ENCODE results near the gene TPCN2. TPM values are rescaled to one million over a fixed set of nuclear protein-coding genes. Genes with fewer than 3 reads are reported as not detected.

The TPCN2 gene
- total RNA-seq, 4 donors from 2014 or later = 16.8 to 33.8 (median 28.3) TPM

- Histone ChIP-seq H3K27me3 (no peaks in the 10 kb centered on the region), H3K9me3 (peaks cover 0 to 5% (median 0%) of the 10 kb centered on the region in 3 donors), H3K36me3 (peaks cover 0 to 6% of the 10 kb centered on the region in 2 donors), H3K4me1 (peaks cover 4 to 35% (median 17%) of the 10 kb centered on the region in 3 donors), H3K4me3 (no peak overlapping the region), H3K27ac (no peak overlapping the region)
- ATAC-seq = no peak
- WGBS, 2 donors (ENCODE audit: low coverage in 1 of 2) = 94% methylated on average over 6 of the region's 21 CpGs; no CpG with 5 or more reads in 1 of the 2 donors
- TF ChIP-seq EP300 (IDR thresholded peaks at IDR 0.05) = no peak
- TF ChIP-seq, protein P1, sequence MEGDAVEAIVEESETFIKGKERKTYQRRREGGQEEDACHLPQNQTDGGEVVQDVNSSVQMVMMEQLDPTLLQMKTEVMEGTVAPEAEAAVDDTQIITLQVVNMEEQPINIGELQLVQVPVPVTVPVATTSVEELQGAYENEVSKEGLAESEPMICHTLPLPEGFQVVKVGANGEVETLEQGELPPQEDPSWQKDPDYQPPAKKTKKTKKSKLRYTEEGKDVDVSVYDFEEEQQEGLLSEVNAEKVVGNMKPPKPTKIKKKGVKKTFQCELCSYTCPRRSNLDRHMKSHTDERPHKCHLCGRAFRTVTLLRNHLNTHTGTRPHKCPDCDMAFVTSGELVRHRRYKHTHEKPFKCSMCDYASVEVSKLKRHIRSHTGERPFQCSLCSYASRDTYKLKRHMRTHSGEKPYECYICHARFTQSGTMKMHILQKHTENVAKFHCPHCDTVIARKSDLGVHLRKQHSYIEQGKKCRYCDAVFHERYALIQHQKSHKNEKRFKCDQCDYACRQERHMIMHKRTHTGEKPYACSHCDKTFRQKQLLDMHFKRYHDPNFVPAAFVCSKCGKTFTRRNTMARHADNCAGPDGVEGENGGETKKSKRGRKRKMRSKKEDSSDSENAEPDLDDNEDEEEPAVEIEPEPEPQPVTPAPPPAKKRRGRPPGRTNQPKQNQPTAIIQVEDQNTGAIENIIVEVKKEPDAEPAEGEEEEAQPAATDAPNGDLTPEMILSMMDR (IDR thresholded peaks at IDR 0.05) = no peak
- TF ChIP-seq POLR2A (IDR thresholded peaks at IDR 0.05) = no peak
- TF ChIP-seq POLR2AphosphoS5 (IDR thresholded peaks at IDR 0.05) = no peak
These were observed 71.6 kb downstream of the TPCN2 start for GRCh38 chr11:69120096-69120875.

- Histone ChIP-seq H3K4me3 (no peak overlapping the region), H3K27ac (peak overlapping the region in 2 of 4 donors; percentile 76 to 80), H3K9me3 (peaks cover 0 to 5% (median 0%) of the 10 kb centered on the region in 3 donors), H3K27me3 (no peaks in the 10 kb centered on the region), H3K4me1 (peaks cover 4 to 27% (median 17%) of the 10 kb centered on the region in 3 donors), H3K36me3 (peaks cover 0 to 6% of the 10 kb centered on the region in 2 donors)
- no peak for TF ChIP-seq POLR2A (IDR thresholded peaks at IDR 0.05)
- no peak for TF ChIP-seq EP300 (IDR thresholded peaks at IDR 0.05)
- TF ChIP-seq, protein P1 (IDR thresholded peaks at IDR 0.05) = no peak
- TF ChIP-seq POLR2AphosphoS5 (IDR thresholded peaks at IDR 0.05) = no peak
- ATAC-seq = no peak
- 77% methylated on average over 2 of the region's 9 CpGs; no CpG with 5 or more reads in 1 of the 2 donors for WGBS, 2 donors (ENCODE audit: low coverage in 1 of 2)
These were observed 72.3 kb downstream of the TPCN2 start for GRCh38 chr11:69121021-69121420.

DNA sequence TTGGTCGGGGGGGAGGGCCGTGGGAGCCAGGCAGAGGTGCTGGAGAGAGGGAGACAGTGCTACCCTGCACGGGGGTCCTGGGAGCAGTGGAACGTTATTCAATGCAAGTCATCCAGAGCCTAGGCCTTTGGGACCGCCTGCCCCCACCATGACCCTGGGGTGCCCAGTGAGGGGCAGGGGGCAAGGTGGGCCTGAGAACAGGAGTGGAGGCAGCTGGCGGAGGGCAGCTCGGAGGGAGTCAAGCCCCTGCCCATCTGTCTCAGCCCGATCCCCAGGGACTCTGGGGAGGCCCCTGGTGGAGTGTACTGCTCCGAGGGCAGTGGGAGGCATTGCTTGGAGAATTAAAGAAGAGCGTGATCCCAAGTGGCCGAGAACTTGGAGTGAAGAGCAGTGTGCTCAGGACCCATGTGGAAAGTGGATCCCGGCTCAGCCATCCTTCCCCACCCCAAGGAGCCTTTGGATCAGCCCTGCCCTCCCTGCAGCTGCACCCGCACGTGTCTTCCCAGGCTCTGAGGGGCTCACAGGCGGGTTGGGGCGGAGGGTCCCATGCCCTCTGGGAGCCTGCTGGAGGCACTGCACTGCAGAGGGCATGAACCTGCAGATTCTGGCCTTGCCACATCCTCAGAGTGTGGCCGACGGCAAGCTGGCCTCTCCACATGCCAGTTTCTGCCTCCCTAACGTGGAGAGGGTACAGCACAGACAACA is 73.0 kb downstream of the TPCN2 start:
- Histone ChIP-seq H3K4me1 (peaks cover 4 to 32% (median 19%) of the 10 kb centered on the region in 3 donors), H3K9me3 (peaks cover 0 to 5% (median 0%) of the 10 kb centered on the region in 3 donors), H3K27me3 (no peaks in the 10 kb centered on the region), H3K36me3 (peaks cover 0 to 6% of the 10 kb centered on the region in 2 donors), H3K4me3 (no peak overlapping the region), H3K27ac (peak overlapping the region in 3 of 4 donors; percentile 76 to 86 (median 80))
- WGBS, 2 donors (ENCODE audit: low coverage in 1 of 2) = 47 to 82% methylated on average over 4 of the region's 19 CpGs
- peak; percentile 9 for ATAC-seq
- TF ChIP-seq, protein P1 (IDR thresholded peaks at IDR 0.05) = no peak
- TF ChIP-seq POLR2A (IDR thresholded peaks at IDR 0.05) (no peak), POLR2AphosphoS5 (IDR thresholded peaks at IDR 0.05) (no peak)

GRCh38 chr11:69122326-69122629 is 73.5 kb downstream of the TPCN2 start:
- Histone ChIP-seq H3K27me3 (no peaks in the 10 kb centered on the region), H3K4me1 (peaks cover 4 to 37% (median 23%) of the 10 kb centered on the region in 3 donors), H3K4me3 (no peak overlapping the region), H3K9me3 (peaks cover 0 to 5% (median 0%) of the 10 kb centered on the region in 3 donors), H3K36me3 (peaks cover 0 to 6% of the 10 kb centered on the region in 2 donors), H3K27ac (peak overlapping the region in 3 of 4 donors; percentile 76 to 86 (median 80))
- TF ChIP-seq POLR2A (IDR thresholded peaks at IDR 0.05) (no peak), POLR2AphosphoS5 (IDR thresholded peaks at IDR 0.05) (no peak), EP300 (IDR thresholded peaks at IDR 0.05) (no peak)
- TF ChIP-seq, protein P1 (IDR thresholded peaks at IDR 0.05) = no peak
- no peak for ATAC-seq
- WGBS, 2 donors (ENCODE audit: low coverage in 1 of 2) = 79 to 100% methylated on average over 1 to 3 of the region's 9 CpGs
